Body of pancreas (tissue), 4 donors: ENCODE data around the gene STRADA. TPM values are rescaled to one million over a fixed set of nuclear protein-coding genes. Genes with fewer than 3 reads are reported as not detected.

Experiments used
- ATAC-seq: fragments of 150-250 bp; one replicate; pipeline ENCODE4 v1.9.1; 2016
- DNase-seq, 4 donors: peaks; one replicate each; pipeline ENCODE4 v3.0.0-alpha.2; 2019
- H3K27ac ChIP-seq, 4 donors: fragments of 200-600 bp; sonication (generic); 1 replicate in 3 of 4; 2 replicates in 1 of 4; pipeline versions ENCODE4 v1.5.1 to v1.6.1; 2016 to 2019; ENCODE audit warnings: mild to moderate bottlenecking in 1 of 4, mixed read lengths in 1 of 4, moderate library complexity in 1 of 4
- H3K27me3 ChIP-seq, 2 donors: fragments of 200-600 bp; sonication (generic); one replicate each; pipeline ENCODE4 v1.6.0; 2016; ENCODE audit warnings: mild to moderate bottlenecking in 1 of 2
- H3K36me3 ChIP-seq, 2 donors: fragments of 200-600 bp; sonication (generic); replicated peaks in 1 of 2; 2 replicates each; pipeline ENCODE4 v1.5.1; 2016; ENCODE audit warnings: low read depth in 2 of 2; ENCODE audit not compliant: insufficient read depth in 1 of 2
- H3K4me1 ChIP-seq: fragments of 200-600 bp; sonication (generic); one replicate; pipeline ENCODE4 v1.6.0; 2016
- H3K4me3 ChIP-seq, 2 donors: fragments of 200-600 bp; sonication (generic); 1 replicate in 1 of 2; 2 replicates in 1 of 2; pipeline ENCODE4 v1.5.1; 2016 to 2019
- H3K9me3 ChIP-seq, 3 donors: fragments of 200-600 bp; sonication (generic); 1 replicate in 2 of 3; 2 replicates in 1 of 3; pipeline ENCODE4 v1.5.1; 2016
- CTCF ChIP-seq, 7 experiments: fragments of 450-650 bp in 4 of 7; fragments of 200-600 bp in 3 of 7; sonication (generic) in 3 of 7; IDR thresholded peaks; one replicate each; pipeline ENCODE4 v1.5.1; 2016 to 2019; ENCODE audit warnings: antibody characterized with exemption in 7 of 7
- POLR2A ChIP-seq, 3 donors: fragments of 450-650 bp; IDR thresholded peaks; one replicate each; pipeline ENCODE4 v1.6.1; 2016; ENCODE audit warnings: antibody characterized with exemption in 3 of 3, mild to moderate bottlenecking in 2 of 3
- WGBS, 2 donors: methylation state at CpG; one replicate each; pipeline ENCODE4 v1.1.5; 2017; 5-methylcytosine and 5-hydroxymethylcytosine counted together
- intact Hi-C: fragments of 100-400 bp; cut with DNase I; formaldehyde crosslinking; loops from one replicate; pipeline ENCODE4 v1.15.1; 2023
- total RNA-seq, 2 donors: library from RNA; depleted of rRNA; stranded (reverse); fragments of >200 nt; gene quantifications; one replicate each; pipeline ENCODE4 v1.1.0, GENCODE V29; 2016

The STRADA gene
- total RNA-seq, 2 donors from 2014 or later, result 25.4 to 26.7 TPM

GRCh38 chr17:63774969-63775265 lies 33.3 kb upstream of the STRADA start:
- Histone ChIP-seq H3K27ac (peak overlapping the region; percentile 92 to 99 (median 96)), H3K4me1 (peaks cover 67% of the 10 kb centered on the region), H3K9me3 (no peaks in the 10 kb centered on the region), H3K4me3 (peak overlapping the region; percentile 62 to 89), H3K27me3 (no peaks in the 10 kb centered on the region), H3K36me3 (no peaks in the 10 kb centered on the region)
- ATAC-seq, result no peak
- WGBS, 2 donors, result 1% methylated on average over 4 of the region's 4 CpGs
- intact Hi-C loops, result loop anchor here (10.0 kb wide), 1 partner anchor 60 kb away; no protein-coding TSS in a partner anchor
- DNase-seq, result no peak
- no peak for TF ChIP-seq CTCF (IDR thresholded peaks at IDR 0.05)
- no peak for TF ChIP-seq POLR2A (IDR thresholded peaks at IDR 0.05)

DNA sequence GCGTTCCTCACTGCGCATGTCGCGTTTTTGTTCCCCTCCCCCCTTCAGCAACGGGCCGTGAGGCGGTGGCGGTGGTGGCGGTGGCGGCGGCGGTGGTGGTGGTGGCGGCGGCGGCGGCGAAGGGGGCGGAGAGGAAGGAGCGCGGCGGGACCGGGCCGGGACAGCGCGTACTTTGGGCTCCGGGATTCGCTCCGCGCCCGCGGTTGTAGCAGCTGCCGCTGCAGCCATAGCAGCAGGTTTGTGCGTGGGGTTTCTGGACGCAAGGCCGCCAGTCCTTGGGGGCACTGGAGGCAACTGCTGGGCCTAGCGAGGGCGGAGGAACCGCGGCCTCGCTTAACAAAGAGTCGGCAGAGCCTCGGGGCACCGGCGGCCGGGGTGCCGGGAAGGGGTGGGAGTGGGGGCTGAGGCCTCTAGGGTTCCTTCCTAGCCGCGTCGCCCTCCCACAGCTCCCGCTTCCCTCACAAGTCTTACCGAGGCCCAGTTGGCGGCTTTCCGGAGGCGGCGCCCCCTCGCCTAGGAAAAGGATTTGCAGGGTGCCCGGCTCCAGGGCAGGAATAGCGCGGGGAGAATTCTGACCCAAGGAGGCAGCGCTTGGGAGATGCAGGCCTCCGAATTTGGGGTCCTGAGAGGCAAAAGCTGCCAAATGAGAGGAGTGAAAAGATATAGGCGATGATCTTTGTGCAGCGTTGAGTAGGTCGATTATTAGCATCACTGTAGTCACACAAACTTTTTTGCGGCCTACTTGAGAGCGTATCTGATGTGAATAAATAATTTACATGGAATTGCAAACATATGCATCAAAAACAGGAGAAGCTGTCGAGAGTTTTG lies 32.8 kb upstream of the STRADA start, which contains the start of gene DDX42:
Gene DDX42, plus strand, starts transcription at position 30 of the 828 bp plus-strand sequence. CDS start 12,880 bp downstream, outside the sequence.
- Histone ChIP-seq H3K4me3 (peak within 1 kb of the TSS; percentile 62 to 89), H3K9me3 (no peaks in the 10 kb centered on the region), H3K36me3 (no peaks in the 10 kb centered on the region), H3K4me1 (peaks cover 62% of the 10 kb centered on the region), H3K27ac (peak within 1 kb of the TSS; percentile 92 to 99 (median 96)), H3K27me3 (no peaks in the 10 kb centered on the region)
- WGBS, 2 donors, result 0% methylated on average over 14 to 51 of the region's 67 CpGs
- DNase-seq (peak; percentile 64 to 92 (median 90)), ATAC-seq (peak; percentile 3)
- intact Hi-C loops, result loop anchor here (10.0 kb wide), 1 partner anchor 60 kb away; no protein-coding TSS in a partner anchor
- peak; percentile 22 to 45 (median 44) for TF ChIP-seq POLR2A (IDR thresholded peaks at IDR 0.05)
- peak in 1 of 7 experiments; percentile 8 for TF ChIP-seq CTCF (IDR thresholded peaks at IDR 0.05)

GRCh38 chr17:63773272-63774140 lies 31.9 kb upstream of the STRADA start, which contains the start of gene CCDC47:
Gene CCDC47 (minus strand): TSS chr17:63773597. CDS start chr17:63766175, 7,422 bp downstream.
- Histone ChIP-seq H3K9me3 (no peaks in the 10 kb centered on the region), H3K4me3 (peak within 1 kb of the TSS; percentile 62 to 89), H3K36me3 (no peaks in the 10 kb centered on the region), H3K27ac (peak within 1 kb of the TSS; percentile 92 to 99 (median 96)), H3K4me1 (peaks cover 57% of the 10 kb centered on the region), H3K27me3 (no peaks in the 10 kb centered on the region)
- WGBS, 2 donors, result 0 to 1% methylated on average over 18 to 74 of the region's 74 CpGs
- intact Hi-C loops, result loop anchor here (10.0 kb wide), 1 partner anchor 61 kb away; no protein-coding TSS in a partner anchor
- DNase-seq (peak; percentile 98 to 99 (median 99)), ATAC-seq (peak; percentile 91)
- TF ChIP-seq POLR2A (IDR thresholded peaks at IDR 0.05) (peak; percentile 95 to 96 (median 95)), CTCF (IDR thresholded peaks at IDR 0.05) (no peak)

DNA sequence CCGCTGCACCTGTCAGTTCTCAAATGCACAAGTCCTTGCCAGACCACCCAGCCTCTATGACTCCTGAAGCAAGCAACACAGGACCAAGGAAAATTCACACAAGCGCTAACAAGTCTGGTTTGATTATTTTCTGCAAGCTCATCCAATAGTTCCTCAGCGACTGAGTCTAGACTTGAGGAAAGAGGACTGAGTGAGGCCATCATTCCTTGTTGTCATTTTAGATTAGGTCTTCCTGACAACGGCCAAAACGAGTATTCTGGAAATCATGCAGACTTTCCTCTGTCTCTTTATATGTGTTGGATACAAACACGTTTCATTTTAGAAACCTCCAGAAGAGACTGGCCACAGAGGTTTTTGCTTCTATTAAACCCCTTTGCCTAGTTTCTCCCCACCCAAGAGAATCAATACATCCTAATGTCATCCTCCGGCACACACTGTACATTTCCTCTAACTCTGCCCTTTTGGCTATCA lies 31.2 kb upstream of the STRADA start:
- H3K36me3 ChIP-seq, result no peaks in the 10 kb centered on the region
- H3K9me3 ChIP-seq, result no peaks in the 10 kb centered on the region
- H3K4me1 ChIP-seq, result peaks cover 55% of the 10 kb centered on the region
- H3K4me3 ChIP-seq, result peak overlapping the region; percentile 9 to 44
- intact Hi-C loops, result loop anchor here (10.0 kb wide), 1 partner anchor 62 kb away; no protein-coding TSS in a partner anchor
- TF ChIP-seq POLR2A (IDR thresholded peaks at IDR 0.05) (no peak), CTCF (IDR thresholded peaks at IDR 0.05) (no peak)
- WGBS, 2 donors, result 0 to 1% methylated on average over 7 of the region's 7 CpGs
- DNase-seq, result no peak
- H3K27me3 ChIP-seq, result no peaks in the 10 kb centered on the region
- H3K27ac ChIP-seq, result peak overlapping the region; percentile 92 to 99 (median 96)
- ATAC-seq, result no peak
